Ovary (tissue), 9 donors: Measurements from ENCODE around the gene TMEM14A. TPM values are rescaled to one million over a fixed set of nuclear protein-coding genes. Genes with fewer than 3 reads are reported as not detected.

Experiments
- DNase-seq, 5 donors: peaks; one replicate each; pipeline ENCODE4 v3.0.0-alpha.2; 2019 to 2020
- H3K27ac ChIP-seq, 2 donors: fragments of 200-600 bp; one replicate each; pipeline versions ENCODE4 v1.5.1 to v1.8.0; 2019 to 2022
- H3K27me3 ChIP-seq: fragments of 200-600 bp; one replicate; pipeline ENCODE4 v1.8.0; 2022
- H3K36me3 ChIP-seq: fragments of 200-600 bp; sonication (generic); one replicate; pipeline ENCODE4 v1.5.1; 2019
- H3K4me1 ChIP-seq: one replicate; pipeline ENCODE4 v1.8.1; 2013; ENCODE audit warnings: mild to moderate bottlenecking, moderate library complexity; ENCODE audit not compliant: insufficient read depth
- H3K4me3 ChIP-seq: fragments of 200-600 bp; sonication (generic); one replicate; pipeline ENCODE4 v1.5.1; 2017
- H3K9me3 ChIP-seq, 2 donors: fragments of 200-600 bp in 1 of 2; sonication (generic) in 1 of 2; one replicate each; pipeline versions ENCODE4 v1.5.1 to v1.8.1; 2013 to 2019; ENCODE audit warnings: mild to moderate bottlenecking in 1 of 2, moderate library complexity in 1 of 2
- EP300 ChIP-seq: sonication (generic); formaldehyde crosslinking; IDR thresholded peaks from one replicate; pipeline ENCODE4 v1.6.1; 2017; ENCODE audit warnings: antibody characterized with exemption
- POLR2A ChIP-seq: fragments of 450-650 bp; IDR thresholded peaks from one replicate; pipeline ENCODE4 v1.6.1; 2017; ENCODE audit warnings: antibody characterized with exemption, mild to moderate bottlenecking, moderate library complexity
- WGBS, 3 donors: extraction: QIAGEN DNeasy Blood & Tissue Kit in 1 of 3; methylation state at CpG; one replicate each; pipeline versions ENCODE4 v1.1.5 to v1.1.7; 2013 to 2017; 5-methylcytosine and 5-hydroxymethylcytosine counted together
- intact Hi-C, 4 donors: fragments of 100-400 bp; cut with DNase I; formaldehyde crosslinking; loops; one replicate each; pipeline versions ENCODE4 v1.11.0 to v1.15.1; 2022 to 2023
- polyA plus RNA-seq, 2 donors: library from polyadenylated mRNA; stranded (reverse); fragments of 200-250 nt in 1 of 2; fragments of 350-450 nt in 1 of 2; fragmentation: Illumina TruSeq in 1 of 2; extraction: RNeasy Lipid Tissue Mini Kit (QIAGEN cat#74804) in 1 of 2; gene quantifications; one replicate each; pipeline ENCODE4 v1.2.3, GENCODE V29; 2013 to 2014
- total RNA-seq, 7 donors: library from RNA; depleted of rRNA in 2 of 7; stranded (reverse); fragments of >200 nt in 2 of 7; fragmentation: NEBNext Ultra II Directional in 3 of 7; extraction: Animal tissue kit (Norgen Biotek cat#: 25700) in 3 of 7; gene quantifications; one replicate each; pipeline versions ENCODE4 v1.1.0 to v1.2.4, GENCODE V29; 2016 to 2023
- TF ChIP-seq, protein P1 (sequence below), 3 donors: fragments of 450-650 bp in 2 of 3; fragments of 200-600 bp in 1 of 3; IDR thresholded peaks; one replicate each; pipeline versions ENCODE4 v1.5.1 to v1.8.0; 2016 to 2022; ENCODE audit warnings: antibody characterized with exemption in 3 of 3, mild to moderate bottlenecking in 1 of 3
- donor health status: DM: no; HTN: no; CAD: no; lungs with moderate emphysema.
- donor health status: DM: no; HTN: no; CAD: no.
- donor health status: Bipolar disorder and iron deficiency.
- donor health status: DM: yes; HTN: yes; CAD: no.
- donor health status: DM: no; HTN: no; CAD: no.
- donor health status: DM: yes; HTN: yes; CAD: no.

The TMEM14A gene
- total and polyA plus RNA-seq, 9 donors = 17.0 to 35.6 (median 25.2) TPM

DNA sequence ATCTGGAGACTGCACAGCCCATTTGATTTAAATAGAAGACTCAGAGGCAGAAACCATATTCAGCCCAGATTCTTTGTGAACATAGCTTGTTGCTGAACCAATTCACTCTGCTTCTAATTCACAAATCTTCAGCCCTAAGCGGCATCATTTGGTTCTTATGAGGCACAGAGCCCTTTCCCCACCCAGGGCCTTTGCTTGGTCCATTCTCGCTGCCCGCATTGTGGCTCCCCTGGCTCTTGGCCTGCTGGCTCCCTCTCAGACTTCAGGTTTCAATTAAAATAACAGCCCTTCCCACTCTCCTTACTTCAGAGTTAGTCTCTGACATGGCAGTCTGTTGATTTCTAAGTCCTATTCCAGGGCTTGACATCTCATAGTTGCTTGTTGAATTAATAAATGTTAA is 9.4 kb upstream of the TMEM14A start:
- no peak overlapping the region for H3K27ac ChIP-seq
- intact Hi-C loops = loop anchor here (5.0 to 10.0 kb wide), 5 partner anchors 67 to 387 kb away; no protein-coding TSS in a partner anchor
- no peak for TF ChIP-seq EP300
- TF ChIP-seq, protein P1, sequence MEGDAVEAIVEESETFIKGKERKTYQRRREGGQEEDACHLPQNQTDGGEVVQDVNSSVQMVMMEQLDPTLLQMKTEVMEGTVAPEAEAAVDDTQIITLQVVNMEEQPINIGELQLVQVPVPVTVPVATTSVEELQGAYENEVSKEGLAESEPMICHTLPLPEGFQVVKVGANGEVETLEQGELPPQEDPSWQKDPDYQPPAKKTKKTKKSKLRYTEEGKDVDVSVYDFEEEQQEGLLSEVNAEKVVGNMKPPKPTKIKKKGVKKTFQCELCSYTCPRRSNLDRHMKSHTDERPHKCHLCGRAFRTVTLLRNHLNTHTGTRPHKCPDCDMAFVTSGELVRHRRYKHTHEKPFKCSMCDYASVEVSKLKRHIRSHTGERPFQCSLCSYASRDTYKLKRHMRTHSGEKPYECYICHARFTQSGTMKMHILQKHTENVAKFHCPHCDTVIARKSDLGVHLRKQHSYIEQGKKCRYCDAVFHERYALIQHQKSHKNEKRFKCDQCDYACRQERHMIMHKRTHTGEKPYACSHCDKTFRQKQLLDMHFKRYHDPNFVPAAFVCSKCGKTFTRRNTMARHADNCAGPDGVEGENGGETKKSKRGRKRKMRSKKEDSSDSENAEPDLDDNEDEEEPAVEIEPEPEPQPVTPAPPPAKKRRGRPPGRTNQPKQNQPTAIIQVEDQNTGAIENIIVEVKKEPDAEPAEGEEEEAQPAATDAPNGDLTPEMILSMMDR (IDR thresholded peaks at IDR 0.05) = no peak
- TF ChIP-seq POLR2A = no peak
- H3K27me3 ChIP-seq = no peaks in the 10 kb centered on the region
- H3K36me3 ChIP-seq = no peaks in the 10 kb centered on the region
- H3K9me3 ChIP-seq = no peaks in the 10 kb centered on the region
- 61 to 91% (median 67%) methylated on average over 3 of the region's 3 CpGs for WGBS, 3 donors
- DNase-seq = no peak
- H3K4me1 ChIP-seq = no peaks in the 10 kb centered on the region
- no peak overlapping the region for H3K4me3 ChIP-seq

DNA sequence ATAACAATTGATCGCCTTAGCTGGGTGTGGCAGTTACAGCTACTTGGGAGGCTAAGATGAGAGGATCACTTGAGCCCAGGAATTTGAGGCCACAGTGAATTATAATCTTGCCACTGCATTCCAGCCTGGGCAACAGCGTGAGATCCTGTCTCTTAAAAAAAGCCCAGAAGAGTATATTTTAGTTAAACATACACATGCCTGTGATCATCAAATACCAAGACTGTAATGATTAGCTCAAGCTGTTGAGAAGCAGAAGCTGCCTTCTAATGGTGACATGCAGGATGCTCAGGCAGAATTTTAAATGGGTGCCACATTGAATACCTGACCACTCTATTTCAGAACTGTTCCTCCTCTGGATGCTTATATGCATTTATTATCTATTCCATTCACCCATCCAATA is 8.9 kb upstream of the TMEM14A start:
- 81 to 86% (median 84%) methylated on average over 2 of the region's 2 CpGs for WGBS, 3 donors
- Histone ChIP-seq H3K27me3 (no peaks in the 10 kb centered on the region), H3K4me1 (no peaks in the 10 kb centered on the region), H3K36me3 (no peaks in the 10 kb centered on the region), H3K27ac (no peak overlapping the region), H3K4me3 (no peak overlapping the region), H3K9me3 (no peaks in the 10 kb centered on the region)
- TF ChIP-seq POLR2A (no peak), EP300 (no peak)
- TF ChIP-seq, protein P1 (IDR thresholded peaks at IDR 0.05) = no peak
- intact Hi-C loops = loop anchor here (5.0 to 10.0 kb wide), 5 partner anchors 67 to 387 kb away; no protein-coding TSS in a partner anchor
- DNase-seq = no peak

DNA sequence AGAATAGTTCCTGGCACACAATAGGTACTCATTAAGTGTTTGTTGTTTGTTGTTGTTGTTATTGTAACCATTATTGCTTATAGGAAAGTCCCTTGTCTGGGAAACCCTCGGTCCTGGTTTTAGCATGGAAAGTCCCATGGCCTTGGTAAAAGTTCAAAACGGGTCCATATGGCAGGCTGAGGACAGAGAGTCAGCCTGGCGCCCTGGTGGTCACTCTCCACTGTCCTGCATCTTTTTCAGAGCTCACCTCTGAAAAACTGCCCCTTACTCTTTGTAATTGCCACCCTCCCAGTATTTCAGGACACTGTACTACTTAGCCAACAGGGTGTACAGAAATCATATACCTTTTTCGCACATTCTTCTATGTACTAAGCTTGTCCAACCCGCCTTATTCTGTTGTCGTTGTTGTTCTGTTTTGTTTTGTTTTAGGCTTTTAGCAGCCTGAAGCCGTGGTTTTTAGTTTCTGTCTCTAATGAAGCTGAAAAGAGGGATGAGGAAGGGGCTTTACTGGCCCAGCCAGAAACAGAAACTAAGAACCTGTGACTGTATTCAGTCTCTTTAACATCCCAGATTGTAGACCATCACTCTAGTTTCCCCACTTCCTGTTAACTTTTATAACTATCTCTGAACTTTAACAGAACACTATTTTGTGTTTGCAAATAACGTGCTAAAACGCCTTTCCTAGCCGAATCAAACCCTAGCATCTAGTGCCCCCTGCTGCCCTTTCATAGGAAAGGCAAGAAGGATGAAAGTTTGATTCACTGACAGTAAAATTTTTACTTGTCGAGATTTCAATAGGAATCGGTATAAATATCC is 7.6 kb upstream of the TMEM14A start:
- no peaks in the 10 kb centered on the region for H3K27me3 ChIP-seq
- H3K4me1 ChIP-seq = no peaks in the 10 kb centered on the region
- DNase-seq = peak in 4 of 5 donors; percentile 31 to 64 (median 46)
- H3K27ac ChIP-seq = no peak overlapping the region
- WGBS, 3 donors = 13 to 24% (median 14%) methylated on average over 12 of the region's 12 CpGs
- TF ChIP-seq, protein P1 (IDR thresholded peaks at IDR 0.05) = peak; percentile 52 to 89 (median 86)
- TF ChIP-seq POLR2A (no peak), EP300 (peak; percentile 5)
- H3K36me3 ChIP-seq = no peaks in the 10 kb centered on the region
- no peaks in the 10 kb centered on the region for H3K9me3 ChIP-seq
- H3K4me3 ChIP-seq = peak overlapping the region; percentile 77
- intact Hi-C loops = loop anchor here (5.0 to 10.0 kb wide), 5 partner anchors 69 to 389 kb away; no protein-coding TSS in a partner anchor

DNA sequence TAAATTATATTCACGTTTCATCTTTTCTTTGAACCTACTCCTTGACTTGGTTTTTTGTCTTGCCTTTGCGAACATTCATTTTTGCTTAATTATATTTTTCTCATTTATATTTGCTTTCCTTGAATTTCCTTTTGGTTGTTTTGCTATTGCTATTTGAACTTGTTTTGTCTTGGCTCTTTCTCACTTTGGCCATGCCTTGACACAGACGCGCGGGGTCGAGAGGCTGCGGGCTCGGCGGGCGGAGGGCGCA is 7.1 kb upstream of the TMEM14A start:
- H3K9me3 ChIP-seq = no peaks in the 10 kb centered on the region
- no peak for TF ChIP-seq POLR2A
- H3K4me1 ChIP-seq = no peaks in the 10 kb centered on the region
- no peaks in the 10 kb centered on the region for H3K27me3 ChIP-seq
- no peak overlapping the region for H3K27ac ChIP-seq
- WGBS, 3 donors = 0 to 1% (median 1%) methylated on average over 11 of the region's 11 CpGs
- no peaks in the 10 kb centered on the region for H3K36me3 ChIP-seq
- intact Hi-C loops = loop anchor here (2.0 to 10.0 kb wide), 7 partner anchors 69 to 389 kb away; partner anchors contain the start of gene EFHC1 (in 1 of the 4)
- no peak for DNase-seq
- peak overlapping the region; percentile 77 for H3K4me3 ChIP-seq
